ENCODE data around the gene CNOT11.
"Not testable (repeated sequence)": the region's sequence is repeated elsewhere in the genome, so short reads cannot be mapped to it uniquely, and the experiment has no call there.

CNOT11 gene

GRCh38 chr2:101306410-101306809 is 53.7 kb downstream of the CNOT11 start:
- Histone ChIP-seq H3K9me3 (ENCODE audit: control insufficient read depth, low read length) (no peaks in the 10 kb centered on the region), H3K27me3 (ENCODE audit: control insufficient read depth, insufficient read depth, low read length) (no peaks in the 10 kb centered on the region), H3K4me1 (ENCODE audit: control insufficient read depth, insufficient read depth, low read length) (peaks cover 23% of the 10 kb centered on the region), H3K4me3 (ENCODE audit: low read length) (peak overlapping the region; percentile 85), H3K9ac (ENCODE audit: low read length) (peak overlapping the region; percentile 95), H3K36me3 (ENCODE audit: control insufficient read depth, insufficient read depth, low read length) (no peaks in the 10 kb centered on the region)

- peak overlapping the region; percentile 95 for H3K9ac ChIP-seq (ENCODE audit: low read length)
- no peaks in the 10 kb centered on the region for H3K36me3 ChIP-seq (ENCODE audit: control insufficient read depth, insufficient read depth, low read length)
- H3K4me3 ChIP-seq (ENCODE audit: low read length), result peak overlapping the region; percentile 85
- no peaks in the 10 kb centered on the region for H3K9me3 ChIP-seq (ENCODE audit: control insufficient read depth, low read length)
- H3K27me3 ChIP-seq (ENCODE audit: control insufficient read depth, insufficient read depth, low read length), result no peaks in the 10 kb centered on the region
- peaks cover 23% of the 10 kb centered on the region for H3K4me1 ChIP-seq (ENCODE audit: control insufficient read depth, insufficient read depth, low read length)
These were observed 54.8 kb downstream of the CNOT11 start for GRCh38 chr2:101307503-101307902.

GRCh38 chr2:101307950-101308431 is 55.3 kb downstream of the CNOT11 start:
- H3K9ac ChIP-seq (ENCODE audit: low read length), result peak overlapping the region; percentile 95
- H3K27me3 ChIP-seq (ENCODE audit: control insufficient read depth, insufficient read depth, low read length), result no peaks in the 10 kb centered on the region
- H3K4me1 ChIP-seq (ENCODE audit: control insufficient read depth, insufficient read depth, low read length), result peaks cover 23% of the 10 kb centered on the region
- H3K36me3 ChIP-seq (ENCODE audit: control insufficient read depth, insufficient read depth, low read length), result no peaks in the 10 kb centered on the region
- H3K4me3 ChIP-seq (ENCODE audit: low read length), result peak overlapping the region; percentile 85
- H3K9me3 ChIP-seq (ENCODE audit: control insufficient read depth, low read length), result no peaks in the 10 kb centered on the region

- H3K4me3 ChIP-seq (ENCODE audit: low read length), result peak within 1 kb of the TSS; percentile 85
- no peaks in the 10 kb centered on the region for H3K9me3 ChIP-seq (ENCODE audit: control insufficient read depth, low read length)
- no peaks in the 10 kb centered on the region for H3K27me3 ChIP-seq (ENCODE audit: control insufficient read depth, insufficient read depth, low read length)
- H3K9ac ChIP-seq (ENCODE audit: low read length), result peak within 1 kb of the TSS; percentile 95
- H3K4me1 ChIP-seq (ENCODE audit: control insufficient read depth, insufficient read depth, low read length), result peaks cover 23% of the 10 kb centered on the region
- no peaks in the 10 kb centered on the region for H3K36me3 ChIP-seq (ENCODE audit: control insufficient read depth, insufficient read depth, low read length)
These were observed 55.9 kb downstream of the CNOT11 start, which contains the start of gene RNF149 for GRCh38 chr2:101308432-101309210. Gene RNF149 (minus strand): TSS chr2:101308701. CDS start chr2:101308588, 113 bp downstream.

GRCh38 chr2:101310090-101310833 is 57.6 kb downstream of the CNOT11 start:
- Histone ChIP-seq H3K9me3 (ENCODE audit: control insufficient read depth, low read length) (no peaks in the 10 kb centered on the region), H3K4me3 (ENCODE audit: low read length) (no peak overlapping the region), H3K4me1 (ENCODE audit: control insufficient read depth, insufficient read depth, low read length) (peaks cover 18% of the 10 kb centered on the region), H3K9ac (ENCODE audit: low read length) (no peak overlapping the region), H3K27me3 (ENCODE audit: control insufficient read depth, insufficient read depth, low read length) (no peaks in the 10 kb centered on the region), H3K36me3 (ENCODE audit: control insufficient read depth, insufficient read depth, low read length) (no peaks in the 10 kb centered on the region)

- Histone ChIP-seq H3K9ac (ENCODE audit: low read length) (no peak overlapping the region), H3K36me3 (ENCODE audit: control insufficient read depth, insufficient read depth, low read length) (no peaks in the 10 kb centered on the region), H3K4me1 (ENCODE audit: control insufficient read depth, insufficient read depth, low read length) (peaks cover 10% of the 10 kb centered on the region), H3K9me3 (ENCODE audit: control insufficient read depth, low read length) (no peaks in the 10 kb centered on the region), H3K27me3 (ENCODE audit: control insufficient read depth, insufficient read depth, low read length) (no peaks in the 10 kb centered on the region), H3K4me3 (ENCODE audit: low read length) (no peak overlapping the region)
These were observed 58.4 kb downstream of the CNOT11 start for GRCh38 chr2:101310834-101311695.

- H3K4me3 ChIP-seq (ENCODE audit: low read length), result no peak overlapping the region
These were observed 59.0 kb downstream of the CNOT11 start for GRCh38 chr2:101311696-101312017.

GRCh38 chr2:101316568-101316967 is 63.9 kb downstream of the CNOT11 start:
- H3K4me1 ChIP-seq (ENCODE audit: control insufficient read depth, insufficient read depth, low read length); H3K27me3 ChIP-seq (ENCODE audit: control insufficient read depth, insufficient read depth, low read length): not testable (repeated sequence)

More at GRCh38 chr2:101311696-101312017, 59.0 kb downstream of the CNOT11 start:
- H3K9me3 ChIP-seq (ENCODE audit: control insufficient read depth, low read length), result no peaks in the 10 kb centered on the region
- H3K9ac ChIP-seq (ENCODE audit: low read length), result no peak overlapping the region
- peaks cover 7% of the 10 kb centered on the region for H3K4me1 ChIP-seq (ENCODE audit: control insufficient read depth, insufficient read depth, low read length)
- H3K27me3 ChIP-seq (ENCODE audit: control insufficient read depth, insufficient read depth, low read length), result no peaks in the 10 kb centered on the region
- no peaks in the 10 kb centered on the region for H3K36me3 ChIP-seq (ENCODE audit: control insufficient read depth, insufficient read depth, low read length)

More at GRCh38 chr2:101316568-101316967, 63.9 kb downstream of the CNOT11 start:
- not testable (repeated sequence) for H3K9ac ChIP-seq (ENCODE audit: low read length); H3K36me3 ChIP-seq (ENCODE audit: control insufficient read depth, insufficient read depth, low read length); H3K4me3 ChIP-seq (ENCODE audit: low read length); H3K9me3 ChIP-seq (ENCODE audit: control insufficient read depth, low read length)
